Spinal cord (tissue), 10 donors: ENCODE results near the gene CD9. TPM values are rescaled to one million over a fixed set of nuclear protein-coding genes. Genes with fewer than 3 reads are reported as not detected.

Source experiments
- DNase-seq, 6 donors: peaks; one replicate each; pipeline versions ENCODE4 v3.0.0 to v3.0.0-alpha.2; 2013 to 2015; ENCODE audit warnings: low spot score in 6 of 6, low read depth in 4 of 6
- H3K27ac ChIP-seq: one replicate; pipeline ENCODE4 v1.5.1; 2013; ENCODE audit warnings: low read depth, low read length, control low read depth
- H3K27me3 ChIP-seq: one replicate; pipeline ENCODE4 v1.6.1; 2013; ENCODE audit warnings: low read length; ENCODE audit not compliant: control insufficient read depth, insufficient read depth
- H3K36me3 ChIP-seq: one replicate; pipeline ENCODE4 v1.6.1; 2013; ENCODE audit warnings: low read length; ENCODE audit not compliant: control insufficient read depth, insufficient read depth
- H3K4me1 ChIP-seq: one replicate; pipeline ENCODE4 v1.6.1; 2013; ENCODE audit warnings: low read length; ENCODE audit not compliant: control insufficient read depth, insufficient read depth
- H3K4me3 ChIP-seq: one replicate; pipeline ENCODE4 v1.5.1; 2013; ENCODE audit warnings: low read depth, low read length, control low read depth
- H3K9me3 ChIP-seq: one replicate; pipeline ENCODE4 v1.6.1; 2013; ENCODE audit warnings: low read length; ENCODE audit not compliant: control insufficient read depth, insufficient read depth
- WGBS: methylation state at CpG from one replicate; pipeline ENCODE4 v1.1.5; 2013; ENCODE audit warnings: missing lambda C conversion rate; ENCODE audit not compliant: insufficient coverage; 5-methylcytosine and 5-hydroxymethylcytosine counted together
- polyA plus RNA-seq, 2 donors: library from polyadenylated mRNA; unstranded; fragments of 120-200 nt; gene quantifications; one replicate each; pipeline ENCODE4 v1.2.1, GENCODE V29; 2013; ENCODE audit not compliant: insufficient read length in 2 of 2
- small RNA-seq: library from RNA; depleted of rRNA; stranded (forward); fragments of <200 nt; gene quantifications from one replicate; pipeline ENCODE3, GENCODE V24; 2014; ENCODE audit warnings: low replicate concordance
- total RNA-seq, 2 donors: library from RNA; depleted of rRNA in 1 of 2; stranded (reverse); fragments of 120-200 nt in 1 of 2; fragments of >200 nt in 1 of 2; gene quantifications; one replicate each; pipeline versions ENCODE4 v1.2.3 to v1.2.4, GENCODE V29; 2013 to 2014
- donor health status: healthy.

Gene CD9
- total and polyA plus RNA-seq, 4 donors, result 106 to 275 (median 133) TPM

GRCh38 chr12:6284273-6284672, 84.1 kb downstream of the CD9 start:
- Histone ChIP-seq H3K4me3 (no peak overlapping the region), H3K4me1 (peaks cover 3% of the 10 kb centered on the region)
- 87% methylated on average over 11 of the region's 12 CpGs for WGBS

GRCh38 chr12:6285063-6285477, 84.9 kb downstream of the CD9 start:
- H3K9me3 ChIP-seq, result no peaks in the 10 kb centered on the region
- WGBS, result 0% methylated on average over 5 of the region's 8 CpGs
- H3K27ac ChIP-seq, result no peak overlapping the region
- DNase-seq, result peak; percentile 47 to 92 (median 68)
- H3K27me3 ChIP-seq, result peaks cover 3% of the 10 kb centered on the region
- peaks cover 3% of the 10 kb centered on the region for H3K4me1 ChIP-seq
- no peaks in the 10 kb centered on the region for H3K36me3 ChIP-seq
- no peak overlapping the region for H3K4me3 ChIP-seq

More at GRCh38 chr12:6284273-6284672, 84.1 kb downstream of the CD9 start:
- Histone ChIP-seq H3K27ac (no peak overlapping the region), H3K27me3 (peaks cover 7% of the 10 kb centered on the region), H3K36me3 (no peaks in the 10 kb centered on the region), H3K9me3 (no peaks in the 10 kb centered on the region)
- no peak for DNase-seq

- Histone ChIP-seq H3K27ac (no peak overlapping the region), H3K9me3 (no peaks in the 10 kb centered on the region)
Measured at GRCh38 chr12:6285532-6286306, 85.5 kb downstream of the CD9 start.

More at GRCh38 chr12:6285532-6286306, 85.5 kb downstream of the CD9 start:
- Histone ChIP-seq H3K4me3 (no peak overlapping the region), H3K36me3 (no peaks in the 10 kb centered on the region), H3K27me3 (peaks cover 3% of the 10 kb centered on the region), H3K4me1 (peaks cover 3% of the 10 kb centered on the region)
- WGBS, result no CpG with 5 or more reads among the region's 1 CpG
- DNase-seq, result peak in 1 of 6 donors; percentile 27

Small RNA genes lying within 50 kb of the gene (small RNA-seq; reads per million reads assigned to genes)
- gene ATP5MFP5, result not detected
- not detected for gene RF00019

Other genes with a start within 250 kb of the CD9 start
- 10 to 100 TPM; 40.4 to 76.6 TPM for gene VWF, start 75.7 kb upstream of the CD9 start, total RNA-seq
- gene VWF, start 75.7 kb upstream of the CD9 start, polyA plus RNA-seq, result 10 to 100 TPM; 34.3 to 34.5 TPM
- gene PLEKHG6, start 110.3 kb downstream of the CD9 start, total RNA-seq, result under 1 TPM in 1 of 2 donors, not detected in 1; 0.39 TPM
- gene PLEKHG6, start 110.3 kb downstream of the CD9 start, polyA plus RNA-seq, result under 1 TPM; 0.32 to 0.95 TPM
- 10 to 100 TPM; 38.1 to 62.4 TPM for gene TNFRSF1A, start 141.7 kb downstream of the CD9 start, total RNA-seq
- 10 to 100 TPM; 54.0 to 57.3 TPM for gene TNFRSF1A, start 141.7 kb downstream of the CD9 start, polyA plus RNA-seq
- gene SCNN1A, start 175.2 kb downstream of the CD9 start, total RNA-seq, result 1 to 10 TPM in 1 of 2 donors, under 1 TPM in 1; 0.40 to 1.3 TPM
- gene SCNN1A, start 175.2 kb downstream of the CD9 start, polyA plus RNA-seq, result under 1 TPM; 0.69 to 0.76 TPM
- 10 to 100 TPM in 1 of 2 donors, 1 to 10 TPM in 1; 6.8 to 43.5 TPM for gene LTBR, start 183.8 kb downstream of the CD9 start, total RNA-seq
- gene LTBR, start 183.8 kb downstream of the CD9 start, polyA plus RNA-seq, result 10 to 100 TPM; 17.7 to 24.5 TPM
- gene CD27, start 244.6 kb downstream of the CD9 start, total RNA-seq, result under 1 TPM; 0.50 TPM
- gene CD27, start 244.6 kb downstream of the CD9 start, polyA plus RNA-seq, result 1 to 10 TPM; 3.0 to 3.6 TPM